Measurements from ENCODE around the gene CGREF1.

- no peak for TF ChIP-seq CTCF (conservative IDR thresholded peaks at IDR 0.05 in 1 of 2, IDR thresholded peaks at IDR 0.05 in 1 of 2; ENCODE audit: extremely low read depth in 1 of 2, insufficient read depth in 1 of 2, low read depth in 1 of 2, low read length in 2 of 2)
- no peak for TF ChIP-seq EZH2 (IDR thresholded peaks at IDR 0.05; ENCODE audit: borderline replicate concordance, low read length)
Observed at GRCh38 chr2:27082773-27083409, 36.0 kb downstream of the CGREF1 start.

Measured in mammary epithelial cell (primary cell).